HCT116 (cell line): ENCODE measurements around the gene RNASET2.

Source experiments
- CTCF ChIP-seq, 3 experiments: fragments of 200-600 bp in 1 of 3; sonication (generic) in 1 of 3; IDR thresholded peaks in 2 of 3; conservative IDR thresholded peaks in 1 of 3; 2 replicates each; pipeline ENCODE4 v1.5.1; 2012 to 2017; ENCODE audit warnings: low read depth in 2 of 3, low read length in 2 of 3, antibody characterized with exemption in 1 of 3, borderline replicate concordance in 1 of 3, control low read depth in 1 of 3, mild to moderate bottlenecking in 1 of 3, mixed read lengths in 1 of 3, mixed run types in 1 of 3, moderate library complexity in 1 of 3; ENCODE audit not compliant: insufficient read depth in 1 of 3
- EZH2 ChIP-seq: fragments of 200-600 bp; sonication (generic); IDR thresholded peaks from 2 replicates; pipeline ENCODE4 v1.6.1; 2017; ENCODE audit warnings: antibody characterized with exemption, mixed run types
- JUND ChIP-seq: IDR thresholded peaks from 2 replicates; pipeline ENCODE4 v1.6.1; 2012
- POLR2A ChIP-seq: IDR thresholded peaks from 2 replicates; pipeline ENCODE4 v1.7.0; 2011; ENCODE audit warnings: borderline replicate concordance; ENCODE audit not compliant: insufficient read depth, insufficient read length; ENCODE audit errors: extremely low read depth
- POLR2AphosphoS5 ChIP-seq: IDR thresholded peaks from 2 replicates; pipeline ENCODE4 v1.6.1; 2011; ENCODE audit warnings: mild to moderate bottlenecking, low read depth, low read length, moderate library complexity
- REST ChIP-seq: IDR thresholded peaks from 2 replicates; pipeline ENCODE4 v1.6.1; 2012; ENCODE audit warnings: low read depth
- TCF7L2 ChIP-seq: IDR thresholded peaks from 2 replicates; pipeline ENCODE4 v1.7.0; 2011; ENCODE audit warnings: borderline replicate concordance, inconsistent platforms; ENCODE audit not compliant: insufficient read depth, insufficient read length; ENCODE audit errors: extremely low read depth
- YY1 ChIP-seq: IDR thresholded peaks from 2 replicates; pipeline ENCODE4 v1.6.1; 2011; ENCODE audit warnings: low read length, low read depth, moderate library complexity, mild to moderate bottlenecking; ENCODE audit not compliant: insufficient replicate concordance; ENCODE audit errors: extremely low read depth
- TF ChIP-seq, protein P1 (sequence below): IDR thresholded peaks from 2 replicates; pipeline ENCODE4 v1.6.1; 2012

DNA sequence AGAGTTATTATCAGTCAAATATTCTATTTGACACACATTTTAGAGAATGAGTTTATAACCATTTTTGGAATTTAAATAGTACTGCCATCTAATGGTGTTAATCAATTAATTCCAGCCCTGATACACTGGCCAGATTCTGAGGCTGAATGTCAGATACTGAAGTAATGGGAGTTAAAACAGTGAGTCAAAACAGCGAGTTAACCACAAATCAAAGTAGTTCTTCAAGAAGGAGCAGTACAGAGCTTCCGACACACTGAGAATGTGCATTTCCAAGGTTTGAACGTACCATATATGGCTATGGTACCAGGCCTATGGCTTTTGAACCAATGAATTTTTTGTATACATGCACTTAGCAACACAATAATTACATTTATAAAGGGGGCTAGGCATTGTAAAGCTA is 31.6 kb upstream of the RNASET2 start:
- TF ChIP-seq JUND: no peak
- TF ChIP-seq POLR2AphosphoS5: no peak
- TF ChIP-seq POLR2A: no peak
- TF ChIP-seq CTCF (IDR thresholded peaks at IDR 0.05 in 2 of 3, conservative IDR thresholded peaks at IDR 0.05 in 1 of 3; ENCODE audit: borderline replicate concordance in 1 of 3, insufficient read depth in 1 of 3, low read depth in 2 of 3, low read length in 2 of 3): 0 out of 6 replicates have a peak, but pooled peaks of 1 of the 3 experiments have one; percentile 11
- TF ChIP-seq REST: no peak
- TF ChIP-seq YY1: no peak
- no peak for TF ChIP-seq TCF7L2
- TF ChIP-seq, protein P1, sequence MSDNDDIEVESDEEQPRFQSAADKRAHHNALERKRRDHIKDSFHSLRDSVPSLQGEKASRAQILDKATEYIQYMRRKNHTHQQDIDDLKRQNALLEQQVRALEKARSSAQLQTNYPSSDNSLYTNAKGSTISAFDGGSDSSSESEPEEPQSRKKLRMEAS: no peak
- TF ChIP-seq EZH2: no peak
